Transverse colon (tissue), 4 donors: ENCODE results near the gene BRI3BP. TPM values are rescaled to one million over a fixed set of nuclear protein-coding genes. Genes with fewer than 3 reads are reported as not detected.

ENCODE experiments used
- DNase-seq: peaks from one replicate; pipeline ENCODE4 v3.0.0-alpha.2; 2019
- H3K27ac ChIP-seq, 4 donors: fragments of 200-600 bp; sonication (generic); 2 replicates each; pipeline ENCODE4 v1.5.1; 2016 to 2018; ENCODE audit warnings: inconsistent platforms in 4 of 4
- H3K27me3 ChIP-seq: fragments of 200-600 bp; sonication (generic); 2 replicates; pipeline ENCODE4 v1.5.1; 2017; ENCODE audit warnings: inconsistent platforms
- H3K36me3 ChIP-seq, 4 donors: fragments of 200-600 bp; sonication (generic); 2 replicates each; pipeline ENCODE4 v1.5.1; 2017 to 2019; ENCODE audit warnings: inconsistent platforms in 4 of 4
- H3K4me1 ChIP-seq, 4 donors: fragments of 200-600 bp; sonication (generic); 2 replicates each; pipeline ENCODE4 v1.5.1; 2017 to 2020; ENCODE audit warnings: inconsistent platforms in 4 of 4
- H3K4me3 ChIP-seq, 4 donors: fragments of 200-600 bp; sonication (generic); 1 replicate in 1 of 4; 2 replicates in 3 of 4; pipeline versions ENCODE4 v1.5.1 to v1.6.1; 2017 to 2019; ENCODE audit warnings: inconsistent platforms in 4 of 4
- H3K9me3 ChIP-seq, 2 donors: fragments of 200-600 bp; sonication (generic); 2 replicates each; pipeline ENCODE4 v1.5.1; 2017 to 2019; ENCODE audit warnings: inconsistent platforms in 2 of 2
- CTCF ChIP-seq, 5 experiments: fragments of 200-600 bp in 3 of 5; fragments of 450-650 bp in 2 of 5; sonication (generic) in 3 of 5; IDR thresholded peaks; 1 replicate in 2 of 5; 2 replicates in 3 of 5; pipeline ENCODE4 v1.5.1; 2016 to 2017; ENCODE audit warnings: antibody characterized with exemption in 5 of 5, inconsistent platforms in 3 of 5, mild to moderate bottlenecking in 2 of 5, moderate library complexity in 1 of 5
- EP300 ChIP-seq: sonication (generic); formaldehyde crosslinking; IDR thresholded peaks from one replicate; pipeline ENCODE4 v1.6.1; 2017; ENCODE audit warnings: antibody characterized with exemption, low read depth
- POLR2A ChIP-seq: fragments of 450-650 bp; IDR thresholded peaks from one replicate; pipeline ENCODE4 v1.6.1; 2016; ENCODE audit warnings: antibody characterized with exemption, mild to moderate bottlenecking, moderate library complexity
- POLR2AphosphoS5 ChIP-seq, 3 donors: sonication (generic); formaldehyde crosslinking; IDR thresholded peaks; one replicate each; pipeline ENCODE4 v1.6.1; 2016; ENCODE audit warnings: antibody characterized with exemption in 3 of 3
- WGBS, 2 donors: methylation state at CpG; one replicate each; pipeline ENCODE4 v1.1.5; 2018; ENCODE audit warnings: low coverage in 1 of 2; 5-methylcytosine and 5-hydroxymethylcytosine counted together
- in situ Hi-C, 4 donors: fragments of 200-750 bp; cut with MboI; loops; one replicate each; pipeline versions ENCODE4 v1.15.0 to v1.15.1; 2017; ENCODE audit warnings: low sequenced_read_pairs in 3 of 4, low pct_ligation_motif_present in 1 of 4, low pct_unique_long_range_greater_than_20kb in 1 of 4
- intact Hi-C: fragments of 100-400 bp; cut with DNase I; formaldehyde crosslinking; loops from one replicate; pipeline ENCODE4 v1.15.1; 2023; ENCODE audit warnings: low total_unique reads
- total RNA-seq, 4 donors: library from RNA; depleted of rRNA; stranded (reverse); fragments of >200 nt; gene quantifications; one replicate each; pipeline ENCODE4 v1.1.0, GENCODE V29; 2016

BRI3BP gene
- total RNA-seq, 4 donors from 2014 or later = 14.2 to 38.5 (median 23.1) TPM

- TF ChIP-seq CTCF (IDR thresholded peaks at IDR 0.05) = no peak
- no peak for TF ChIP-seq POLR2A
- TF ChIP-seq POLR2AphosphoS5 (IDR thresholded peaks at IDR 0.05) = no peak
- no peak for TF ChIP-seq EP300
- in situ Hi-C loops = no loop called here
- WGBS, 2 donors = 84 to 97% methylated on average over 3 of the region's 3 CpGs
Measured at GRCh38 chr12:125001636-125002035, 8.2 kb downstream of the BRI3BP start.

GRCh38 chr12:125003021-125003420 lies 9.6 kb downstream of the BRI3BP start:
- Histone ChIP-seq H3K27me3 (no peaks in the 10 kb centered on the region), H3K27ac (no peak overlapping the region), H3K4me3 (no peak overlapping the region), H3K9me3 (no peaks in the 10 kb centered on the region), H3K36me3 (no peaks in the 10 kb centered on the region), H3K4me1 (no peaks in the 10 kb centered on the region)
- in situ Hi-C loops = no loop called here
- TF ChIP-seq CTCF (IDR thresholded peaks at IDR 0.05) (no peak), EP300 (no peak), POLR2A (no peak), POLR2AphosphoS5 (IDR thresholded peaks at IDR 0.05) (no peak)
- 83% methylated on average over 6 to 9 of the region's 9 CpGs for WGBS, 2 donors
- no peak for DNase-seq
- intact Hi-C loops = no loop called here

More at GRCh38 chr12:125001636-125002035, 8.2 kb downstream of the BRI3BP start:
- no peaks in the 10 kb centered on the region for H3K27me3 ChIP-seq
- no peaks in the 10 kb centered on the region for H3K36me3 ChIP-seq
- no peak overlapping the region for H3K27ac ChIP-seq
- H3K4me3 ChIP-seq = no peak overlapping the region
- intact Hi-C loops = no loop called here
- DNase-seq = no peak
- H3K9me3 ChIP-seq = no peaks in the 10 kb centered on the region
- no peaks in the 10 kb centered on the region for H3K4me1 ChIP-seq

- H3K4me3 ChIP-seq = no peak overlapping the region
- H3K4me1 ChIP-seq = no peaks in the 10 kb centered on the region
- H3K27me3 ChIP-seq = no peaks in the 10 kb centered on the region
- no peak for TF ChIP-seq EP300
- no peak for TF ChIP-seq CTCF (IDR thresholded peaks at IDR 0.05)
- DNase-seq = no peak
- intact Hi-C loops (no loop called here), in situ Hi-C loops (no loop called here)
- no peaks in the 10 kb centered on the region for H3K9me3 ChIP-seq
- 94 to 96% methylated on average over 4 to 6 of the region's 6 CpGs for WGBS, 2 donors
- H3K27ac ChIP-seq = no peak overlapping the region
- H3K36me3 ChIP-seq = no peaks in the 10 kb centered on the region
Measured at GRCh38 chr12:125004621-125005020, 11.2 kb downstream of the BRI3BP start.

GRCh38 chr12:125005652-125006051 lies 12.2 kb downstream of the BRI3BP start:
- H3K27ac ChIP-seq = no peak overlapping the region
- H3K4me1 ChIP-seq = no peaks in the 10 kb centered on the region
- intact Hi-C loops (no loop called here), in situ Hi-C loops (no loop called here)
- TF ChIP-seq CTCF (IDR thresholded peaks at IDR 0.05) = no peak
- no peak for TF ChIP-seq POLR2A
- TF ChIP-seq POLR2AphosphoS5 (IDR thresholded peaks at IDR 0.05) = no peak
- TF ChIP-seq EP300 = no peak
- WGBS, 2 donors = 93 to 95% methylated on average over 10 to 14 of the region's 14 CpGs
- no peaks in the 10 kb centered on the region for H3K27me3 ChIP-seq
- no peaks in the 10 kb centered on the region for H3K9me3 ChIP-seq
- DNase-seq = no peak
- no peaks in the 10 kb centered on the region for H3K36me3 ChIP-seq
- H3K4me3 ChIP-seq = no peak overlapping the region
